B cell (primary cell): Measurements from ENCODE around the gene PRKAG2. TPM values are rescaled to one million over a fixed set of nuclear protein-coding genes. Genes with fewer than 3 reads are reported as not detected.

Experiments
- ATAC-seq: fragments of 200-7000 bp; cut with Tn5 transposase; one replicate; pipeline ENCODE4 v1.10.0; 2021; ENCODE audit warnings: low read depth, mild to moderate bottlenecking, moderate number of reproducible peaks, moderate library complexity
- CTCF ChIA-PET: fragments of 350-600 bp; sonication (Branson Sonifier 250); formaldehyde crosslinking; loops from one replicate; lab custom pipeline; 2021; ENCODE audit warnings: antibody characterized with exemption, inconsistent platforms; lab: Charles Lee
- POLR2A ChIA-PET: fragments of 350-600 bp; sonication (Branson Sonifier 250); formaldehyde crosslinking; loops from one replicate; lab custom pipeline; 2021; ENCODE audit warnings: antibody characterized with exemption; lab: Charles Lee
- DNase-seq: peaks from one replicate; pipeline ENCODE4 v3.0.0; 2013
- H2AFZ ChIP-seq: 2 replicates; pipeline ENCODE4 v1.6.1; 2012; ENCODE audit warnings: mild to moderate bottlenecking, low read depth, low read length; ENCODE audit not compliant: insufficient read depth, poor library complexity, severe bottlenecking
- H3K27ac ChIP-seq, 2 donors: 1 replicate in 1 of 2; 2 replicates in 1 of 2; pipeline ENCODE4 v1.5.1; 2012 to 2013; ENCODE audit warnings: low read length in 2 of 2, mild to moderate bottlenecking in 2 of 2, moderate library complexity in 1 of 2
- H3K27me3 ChIP-seq, 4 experiments: fragments of 200-600 bp in 1 of 4; sonication (generic) in 1 of 4; replicated peaks in 1 of 4; 1 replicate in 2 of 4; 2 replicates in 2 of 4; pipeline versions ENCODE4 v1.6.1 to v1.7.0; 2013 to 2016; ENCODE audit warnings: low read length in 3 of 4, mild to moderate bottlenecking in 2 of 4, mixed read lengths in 1 of 4, moderate library complexity in 1 of 4; ENCODE audit not compliant: insufficient read depth in 4 of 4, control insufficient read depth in 3 of 4; ENCODE audit errors: control extremely low read depth in 1 of 4
- H3K36me3 ChIP-seq, 2 experiments: replicated peaks in 1 of 2; 1 replicate in 1 of 2; 2 replicates in 1 of 2; pipeline versions ENCODE4 v1.6.1 to v1.7.1; 2013; ENCODE audit warnings: low read length in 1 of 2; ENCODE audit not compliant: insufficient read depth in 2 of 2, control insufficient read depth in 1 of 2; ENCODE audit errors: control extremely low read depth in 1 of 2, extremely low read depth in 1 of 2
- H3K4me1 ChIP-seq, 2 donors: fragments of 200-600 bp in 1 of 2; sonication (generic) in 1 of 2; 1 replicate in 1 of 2; 2 replicates in 1 of 2; pipeline versions ENCODE4 v1.5.1 to v1.6.1; 2013 to 2017; ENCODE audit warnings: low read length in 2 of 2; ENCODE audit not compliant: control insufficient read depth in 2 of 2, insufficient read depth in 2 of 2
- H3K4me2 ChIP-seq: replicated peaks from 2 replicates; pipeline ENCODE3; 2012; ENCODE audit warnings: mild to moderate bottlenecking, low read depth, low read length; ENCODE audit not compliant: poor library complexity, severe bottlenecking
- H3K4me3 ChIP-seq, 5 experiments: fragments of 200-600 bp in 1 of 5; sonication (generic) in 1 of 5; 1 replicate in 3 of 5; 2 replicates in 2 of 5; pipeline versions ENCODE4 v1.5.1 to v1.7.0; 2011 to 2016; ENCODE audit warnings: low read length in 4 of 5, mild to moderate bottlenecking in 4 of 5, low read depth in 2 of 5, control low read depth in 1 of 5, moderate library complexity in 1 of 5; ENCODE audit not compliant: insufficient read depth in 1 of 5; ENCODE audit errors: control extremely low read depth in 1 of 5, extremely low read depth in 1 of 5
- H3K79me2 ChIP-seq: fragments of 200-600 bp; sonication (generic); one replicate; pipeline ENCODE4 v1.6.0; 2016; ENCODE audit warnings: low read length; ENCODE audit not compliant: control insufficient read depth, insufficient read depth
- H3K9ac ChIP-seq: fragments of 200-600 bp; sonication (generic); 2 replicates; pipeline ENCODE4 v1.6.1; 2017; ENCODE audit warnings: mild to moderate bottlenecking, low read length, moderate library complexity
- H3K9me3 ChIP-seq, 3 donors: one replicate each; pipeline versions ENCODE4 v1.6.1 to v1.7.1; 2013; ENCODE audit warnings: low read length in 2 of 3; ENCODE audit not compliant: control insufficient read depth in 2 of 3, insufficient read depth in 1 of 3; ENCODE audit errors: control extremely low read depth in 1 of 3
- H4K20me1 ChIP-seq: 2 replicates; pipeline ENCODE4 v1.6.0; 2012; ENCODE audit warnings: mild to moderate bottlenecking, low read length; ENCODE audit not compliant: insufficient read depth, control insufficient read depth, poor library complexity, severe bottlenecking
- H3K27ac Mint-ChIP-seq: one replicate; pipeline ENCODE4 v1.8.0; 2021; ENCODE audit warnings: mixed read lengths
- H3K27me3 Mint-ChIP-seq: one replicate; pipeline ENCODE4 v1.8.0; 2021; ENCODE audit warnings: mixed read lengths
- H3K4me1 Mint-ChIP-seq: one replicate; pipeline ENCODE4 v1.8.0; 2021; ENCODE audit warnings: mixed read lengths
- H3K4me3 Mint-ChIP-seq: one replicate; pipeline ENCODE4 v1.8.0; 2021; ENCODE audit warnings: mixed read lengths
- H3K9me3 Mint-ChIP-seq: one replicate; pipeline ENCODE4 v1.8.0; 2022; ENCODE audit warnings: mixed read lengths; ENCODE audit not compliant: insufficient read depth
- EZH2 ChIP-seq: IDR thresholded peaks from 2 replicates; pipeline ENCODE4 v1.6.1; 2012; ENCODE audit warnings: borderline replicate concordance, low read depth, mild to moderate bottlenecking, moderate library complexity, low read length; ENCODE audit not compliant: insufficient read depth, poor library complexity, severe bottlenecking
- WGBS: methylation state at CpG from one replicate; pipeline ENCODE4 v1.1.5; 2013; ENCODE audit warnings: missing lambda C conversion rate; ENCODE audit not compliant: insufficient coverage; 5-methylcytosine and 5-hydroxymethylcytosine counted together
- intact Hi-C: fragments of 100-400 bp; cut with micrococcal nuclease; formaldehyde crosslinking; loops from one replicate; pipeline ENCODE4 v1.10.0; 2022
- polyA plus RNA-seq: library from polyadenylated mRNA; depleted of rRNA; stranded (reverse); fragments of >200 nt; gene quantifications from 2 replicates; pipeline ENCODE4 v1.2.3, GENCODE V29; 2012
- total RNA-seq, 2 donors: library from RNA; stranded (reverse); fragments of 120-200 nt in 1 of 2; gene quantifications; 1 replicate in 1 of 2; 2 replicates in 1 of 2; pipeline versions ENCODE4 v1.2.3 to v1.2.4, GENCODE V29; 2013 to 2022
- TF ChIP-seq, protein P1 (sequence below): fragments of 200-600 bp; IDR thresholded peaks from one replicate; pipeline ENCODE4 v1.8.0; 2022; ENCODE audit warnings: antibody characterized with exemption, mild to moderate bottlenecking

Gene PRKAG2
- total and polyA plus RNA-seq, 2 donors (not counting 1 experiment from before 2014, with no cell fraction given): 22.1 to 56.3 TPM

- ChIA-PET CTCF (interaction anchor here (1.3 kb wide), 1 partner anchor 12 kb away, joined by 9 read pairs; no protein-coding TSS in a partner anchor), POLR2A (no interaction called here)
- H3K9me3 Mint-ChIP-seq: no peaks in the 10 kb centered on the region
- Histone ChIP-seq H3K27ac (no peak overlapping the region), H3K4me1 (peaks cover 0 to 9% of the 10 kb centered on the region in 2 donors), H2AFZ (no peak overlapping the region), H3K79me2 (peaks cover 19% of the 10 kb centered on the region), H3K9me3 (no peaks in the 10 kb centered on the region), H3K36me3 (peaks cover 0 to 5% of the 10 kb centered on the region in 2 experiments), H3K4me3 (no peak overlapping the region), H3K27me3 (no peaks in the 10 kb centered on the region), H4K20me1 (peaks cover 40% of the 10 kb centered on the region), H3K9ac (no peak overlapping the region), H3K4me2 (peak overlapping the region; percentile 30)
- no peak overlapping the region for H3K4me3 Mint-ChIP-seq
- H3K27ac Mint-ChIP-seq: peak overlapping the region; percentile 22
- peak; percentile 36 for DNase-seq
- 79% methylated on average over 14 of the region's 20 CpGs for WGBS
- peak; percentile 60 for ATAC-seq
- peaks cover 9% of the 10 kb centered on the region for H3K4me1 Mint-ChIP-seq
- no peaks in the 10 kb centered on the region for H3K27me3 Mint-ChIP-seq
- intact Hi-C loops: no loop called here
- TF ChIP-seq EZH2: no peak
- TF ChIP-seq, protein P1, sequence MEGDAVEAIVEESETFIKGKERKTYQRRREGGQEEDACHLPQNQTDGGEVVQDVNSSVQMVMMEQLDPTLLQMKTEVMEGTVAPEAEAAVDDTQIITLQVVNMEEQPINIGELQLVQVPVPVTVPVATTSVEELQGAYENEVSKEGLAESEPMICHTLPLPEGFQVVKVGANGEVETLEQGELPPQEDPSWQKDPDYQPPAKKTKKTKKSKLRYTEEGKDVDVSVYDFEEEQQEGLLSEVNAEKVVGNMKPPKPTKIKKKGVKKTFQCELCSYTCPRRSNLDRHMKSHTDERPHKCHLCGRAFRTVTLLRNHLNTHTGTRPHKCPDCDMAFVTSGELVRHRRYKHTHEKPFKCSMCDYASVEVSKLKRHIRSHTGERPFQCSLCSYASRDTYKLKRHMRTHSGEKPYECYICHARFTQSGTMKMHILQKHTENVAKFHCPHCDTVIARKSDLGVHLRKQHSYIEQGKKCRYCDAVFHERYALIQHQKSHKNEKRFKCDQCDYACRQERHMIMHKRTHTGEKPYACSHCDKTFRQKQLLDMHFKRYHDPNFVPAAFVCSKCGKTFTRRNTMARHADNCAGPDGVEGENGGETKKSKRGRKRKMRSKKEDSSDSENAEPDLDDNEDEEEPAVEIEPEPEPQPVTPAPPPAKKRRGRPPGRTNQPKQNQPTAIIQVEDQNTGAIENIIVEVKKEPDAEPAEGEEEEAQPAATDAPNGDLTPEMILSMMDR: no peak
Measured at GRCh38 chr7:151795168-151795811, 81.6 kb downstream of the PRKAG2 start.

- no peak overlapping the region for H3K4me3 Mint-ChIP-seq
- H3K4me1 Mint-ChIP-seq: peaks cover 16% of the 10 kb centered on the region
- H3K4me3 ChIP-seq: no peak overlapping the region
- no peak overlapping the region for H2AFZ ChIP-seq
- H3K27ac Mint-ChIP-seq: no peak overlapping the region
- H3K27me3 ChIP-seq: no peaks in the 10 kb centered on the region
- TF ChIP-seq EZH2: no peak
- TF ChIP-seq, protein P1: no peak
- H3K4me1 ChIP-seq: peaks cover 0 to 13% of the 10 kb centered on the region in 2 donors
- peaks cover 19% of the 10 kb centered on the region for H3K79me2 ChIP-seq
- ChIA-PET POLR2A (no interaction called here), CTCF (interaction anchor here (1.3 kb wide), 1 partner anchor 11 kb away, joined by 9 read pairs; no protein-coding TSS in a partner anchor)
- H3K9me3 Mint-ChIP-seq: no peaks in the 10 kb centered on the region
- peak overlapping the region; percentile 30 for H3K4me2 ChIP-seq
- over 99% methylated on average over 16 of the region's 16 CpGs for WGBS
- DNase-seq (no peak), ATAC-seq (no peak)
- H4K20me1 ChIP-seq: peaks cover 39% of the 10 kb centered on the region
- no peaks in the 10 kb centered on the region for H3K9me3 ChIP-seq
- intact Hi-C loops: no loop called here
- peaks cover 0 to 5% of the 10 kb centered on the region in 2 experiments for H3K36me3 ChIP-seq
- no peak overlapping the region for H3K9ac ChIP-seq
- no peak overlapping the region for H3K27ac ChIP-seq
- H3K27me3 Mint-ChIP-seq: no peaks in the 10 kb centered on the region
Measured at GRCh38 chr7:151794508-151795167, 82.3 kb downstream of the PRKAG2 start.
